Measurements from ENCODE around the gene GLIS1. TPM values are rescaled to one million over a fixed set of nuclear protein-coding genes. Genes with fewer than 3 reads are reported as not detected.

Gene GLIS1
- total RNA-seq, 1 donor from 2014 or later = 0.07 TPM

DNA sequence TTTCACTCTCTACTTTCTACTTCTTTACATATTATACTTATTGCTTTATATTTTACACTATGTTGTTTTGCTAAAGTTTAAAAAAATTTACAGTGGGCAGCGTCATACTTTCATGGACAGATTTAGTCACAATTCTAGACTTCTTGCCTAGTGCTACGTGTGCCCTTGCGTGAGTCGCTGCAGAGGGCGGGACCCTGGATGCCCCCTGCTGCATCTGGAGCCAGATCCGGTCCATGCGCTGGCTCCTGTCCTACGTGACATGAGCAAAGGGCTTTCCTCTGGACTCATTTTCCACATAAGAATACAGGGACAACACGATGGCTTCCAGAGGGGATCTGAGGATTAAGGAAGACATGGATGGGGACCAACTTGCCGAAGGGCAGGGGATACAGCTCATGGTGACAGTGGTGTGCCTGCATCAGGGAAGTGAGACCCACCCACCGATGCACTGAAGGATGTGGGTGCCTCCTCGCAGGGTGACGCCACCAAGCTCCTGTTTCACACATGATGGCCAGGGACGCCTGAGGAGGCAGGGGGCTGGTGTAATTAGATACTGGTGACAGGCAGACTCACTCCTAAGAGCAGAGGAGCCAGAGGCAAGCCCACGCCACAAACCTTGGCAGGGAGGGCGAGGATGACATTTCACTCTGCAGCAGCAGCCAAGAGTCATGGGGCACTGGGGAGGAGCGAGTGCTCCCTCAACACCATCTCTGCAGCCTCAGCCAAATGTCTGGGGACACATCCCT, 193.1 kb downstream of the GLIS1 start:
- no peaks in the 10 kb centered on the region for H3K36me3 ChIP-seq (ENCODE audit: insufficient read depth, low read length)
- peaks cover 90% of the 10 kb centered on the region for H4K20me1 ChIP-seq (ENCODE audit: insufficient read depth, low read length)
- no peak overlapping the region for H2AFZ ChIP-seq (ENCODE audit: low read depth, low read length)
- Mint-ChIP-seq H3K9me3 (ENCODE audit: unreplicated experiment) (no peaks in the 10 kb centered on the region), H3K4me3 (ENCODE audit: unreplicated experiment) (no peak overlapping the region), H3K27me3 (ENCODE audit: low read depth, unreplicated experiment) (peaks cover 48% of the 10 kb centered on the region), H3K4me1 (ENCODE audit: low read depth, unreplicated experiment) (no peaks in the 10 kb centered on the region), H3K27ac (ENCODE audit: unreplicated experiment) (no peak overlapping the region), H3K36me3 (ENCODE audit: low read depth, unreplicated experiment) (no peaks in the 10 kb centered on the region)
- H3K4me2 ChIP-seq (ENCODE audit: low read length) = no peak overlapping the region
- H3K27ac ChIP-seq (ENCODE audit: low read depth, low read length) = no peak overlapping the region
- no peak overlapping the region for H3K4me3 ChIP-seq (ENCODE audit: insufficient read depth, low read depth, low read length)
- TF ChIP-seq EZH2 (IDR thresholded peaks at IDR 0.05; ENCODE audit: insufficient read depth, low read length) = no peak
- TF ChIP-seq, protein P1, sequence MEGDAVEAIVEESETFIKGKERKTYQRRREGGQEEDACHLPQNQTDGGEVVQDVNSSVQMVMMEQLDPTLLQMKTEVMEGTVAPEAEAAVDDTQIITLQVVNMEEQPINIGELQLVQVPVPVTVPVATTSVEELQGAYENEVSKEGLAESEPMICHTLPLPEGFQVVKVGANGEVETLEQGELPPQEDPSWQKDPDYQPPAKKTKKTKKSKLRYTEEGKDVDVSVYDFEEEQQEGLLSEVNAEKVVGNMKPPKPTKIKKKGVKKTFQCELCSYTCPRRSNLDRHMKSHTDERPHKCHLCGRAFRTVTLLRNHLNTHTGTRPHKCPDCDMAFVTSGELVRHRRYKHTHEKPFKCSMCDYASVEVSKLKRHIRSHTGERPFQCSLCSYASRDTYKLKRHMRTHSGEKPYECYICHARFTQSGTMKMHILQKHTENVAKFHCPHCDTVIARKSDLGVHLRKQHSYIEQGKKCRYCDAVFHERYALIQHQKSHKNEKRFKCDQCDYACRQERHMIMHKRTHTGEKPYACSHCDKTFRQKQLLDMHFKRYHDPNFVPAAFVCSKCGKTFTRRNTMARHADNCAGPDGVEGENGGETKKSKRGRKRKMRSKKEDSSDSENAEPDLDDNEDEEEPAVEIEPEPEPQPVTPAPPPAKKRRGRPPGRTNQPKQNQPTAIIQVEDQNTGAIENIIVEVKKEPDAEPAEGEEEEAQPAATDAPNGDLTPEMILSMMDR (IDR thresholded peaks at IDR 0.05; ENCODE audit: insufficient read depth, low read depth, low read length) = no peak
- FAIRE-seq (no peak), DNase-seq (ENCODE audit: low read depth) (no peak)
- H3K9ac ChIP-seq (ENCODE audit: low read length) = no peak overlapping the region
- no peaks in the 10 kb centered on the region for H3K27me3 ChIP-seq (ENCODE audit: insufficient read depth, low read length)
- peaks cover 6% of the 10 kb centered on the region for H3K79me2 ChIP-seq (ENCODE audit: insufficient read depth, low read length)
- no peaks in the 10 kb centered on the region for H3K9me3 ChIP-seq (ENCODE audit: insufficient read depth, low read depth, low read length)
- peaks cover 7% of the 10 kb centered on the region for H3K4me1 ChIP-seq (ENCODE audit: insufficient read depth, low read length)

- H3K27me3 Mint-ChIP-seq (ENCODE audit: low read depth, unreplicated experiment) = peaks cover 51% of the 10 kb centered on the region
- DNase-seq (ENCODE audit: low read depth) (no peak), FAIRE-seq (no peak)
- Histone ChIP-seq H3K27me3 (ENCODE audit: insufficient read depth, low read length) (no peaks in the 10 kb centered on the region), H4K20me1 (ENCODE audit: insufficient read depth, low read length) (peaks cover 92% of the 10 kb centered on the region), H3K4me1 (ENCODE audit: insufficient read depth, low read length) (peaks cover 7% of the 10 kb centered on the region), H3K79me2 (ENCODE audit: insufficient read depth, low read length) (peaks cover 6% of the 10 kb centered on the region), H3K4me2 (ENCODE audit: low read length) (no peak overlapping the region), H3K36me3 (ENCODE audit: insufficient read depth, low read length) (no peaks in the 10 kb centered on the region), H2AFZ (ENCODE audit: low read depth, low read length) (no peak overlapping the region), H3K4me3 (ENCODE audit: insufficient read depth, low read depth, low read length) (no peak overlapping the region), H3K9me3 (ENCODE audit: insufficient read depth, low read depth, low read length) (no peaks in the 10 kb centered on the region), H3K9ac (ENCODE audit: low read length) (no peak overlapping the region), H3K27ac (ENCODE audit: low read depth, low read length) (no peak overlapping the region)
- no peaks in the 10 kb centered on the region for H3K4me1 Mint-ChIP-seq (ENCODE audit: low read depth, unreplicated experiment)
- H3K36me3 Mint-ChIP-seq (ENCODE audit: low read depth, unreplicated experiment) = no peaks in the 10 kb centered on the region
- no peak overlapping the region for H3K27ac Mint-ChIP-seq (ENCODE audit: unreplicated experiment)
- no peaks in the 10 kb centered on the region for H3K9me3 Mint-ChIP-seq (ENCODE audit: unreplicated experiment)
- TF ChIP-seq EZH2 (IDR thresholded peaks at IDR 0.05; ENCODE audit: insufficient read depth, low read length) = no peak
- TF ChIP-seq, protein P1 (IDR thresholded peaks at IDR 0.05; ENCODE audit: insufficient read depth, low read depth, low read length) = no peak
- no peak overlapping the region for H3K4me3 Mint-ChIP-seq (ENCODE audit: unreplicated experiment)
Observed at GRCh38 chr1:53544728-53545515, 194.0 kb downstream of the GLIS1 start.
